HEK293 (cell line): ENCODE results near the gene APRT.

ENCODE experiments used
- ZNF16 ChIP-seq: fragments of 450-650 bp; formaldehyde crosslinking; IDR thresholded peaks from 2 replicates; pipeline ENCODE4 v1.5.1; 2016; ENCODE audit warnings: low read depth, missing biosample characterization, missing genetic modification characterization
- ZNF223 ChIP-seq: fragments of 450-650 bp; formaldehyde crosslinking; IDR thresholded peaks from 2 replicates; pipeline ENCODE4 v1.5.1; 2016; ENCODE audit warnings: missing biosample characterization, missing genetic modification characterization
- ZNF24 ChIP-seq: fragments of 450-650 bp; formaldehyde crosslinking; IDR thresholded peaks from 2 replicates; pipeline ENCODE4 v1.5.1; 2016; ENCODE audit warnings: missing biosample characterization, missing genetic modification characterization
- TF ChIP-seq, protein P1 (sequence below): fragments of 450-650 bp; formaldehyde crosslinking; IDR thresholded peaks from 2 replicates; pipeline ENCODE4 v1.5.1; 2016; ENCODE audit warnings: missing biosample characterization, missing genetic modification characterization
- TF ChIP-seq, protein P2 (sequence below): fragments of 450-650 bp; IDR thresholded peaks from 2 replicates; pipeline ENCODE4 v1.5.1; 2018; ENCODE audit warnings: missing biosample characterization, missing genetic modification characterization
- TF ChIP-seq, protein P3 (sequence below): fragments of 450-650 bp; formaldehyde crosslinking; IDR thresholded peaks from 2 replicates; pipeline ENCODE4 v1.5.1; 2016; ENCODE audit warnings: missing biosample characterization, missing genetic modification characterization, borderline replicate concordance

DNA sequence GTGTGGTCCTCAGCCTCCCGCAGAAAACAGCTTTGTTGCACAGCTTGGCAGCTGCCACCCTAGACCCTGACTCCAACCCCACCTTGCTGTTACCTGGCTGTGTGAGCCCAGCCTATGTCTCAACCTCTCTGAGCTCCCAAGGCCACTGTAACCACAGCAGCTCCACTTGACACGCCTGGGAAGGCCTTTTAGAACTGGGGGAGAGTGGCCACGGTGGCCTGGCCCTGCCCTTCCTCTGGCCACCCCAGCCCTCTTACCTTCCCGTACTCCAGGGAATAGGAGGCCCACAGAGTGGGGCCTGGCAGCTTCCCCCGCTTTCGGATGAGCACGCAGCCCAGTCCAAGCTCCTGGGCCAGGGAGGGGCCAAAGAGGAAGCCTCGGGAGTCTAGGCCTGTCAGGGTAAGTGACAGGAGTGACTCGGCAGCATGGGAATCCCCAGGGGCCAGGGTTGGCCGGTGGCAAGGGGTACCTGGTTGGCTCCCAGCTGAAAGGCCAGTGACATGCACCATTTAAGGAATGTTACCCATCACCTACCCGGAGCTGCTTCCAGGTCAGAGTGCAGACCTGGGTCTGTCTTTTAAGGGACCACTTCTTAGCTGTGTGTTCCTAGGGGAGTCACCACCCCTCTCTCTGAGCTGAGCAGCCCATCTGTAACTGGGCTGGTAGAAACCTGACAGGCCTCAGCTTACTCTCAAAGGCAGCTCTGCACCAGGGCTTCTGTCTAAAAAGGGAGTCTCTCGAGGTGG is 1.4 kb downstream of the APRT start:
- TF ChIP-seq, protein P1, sequence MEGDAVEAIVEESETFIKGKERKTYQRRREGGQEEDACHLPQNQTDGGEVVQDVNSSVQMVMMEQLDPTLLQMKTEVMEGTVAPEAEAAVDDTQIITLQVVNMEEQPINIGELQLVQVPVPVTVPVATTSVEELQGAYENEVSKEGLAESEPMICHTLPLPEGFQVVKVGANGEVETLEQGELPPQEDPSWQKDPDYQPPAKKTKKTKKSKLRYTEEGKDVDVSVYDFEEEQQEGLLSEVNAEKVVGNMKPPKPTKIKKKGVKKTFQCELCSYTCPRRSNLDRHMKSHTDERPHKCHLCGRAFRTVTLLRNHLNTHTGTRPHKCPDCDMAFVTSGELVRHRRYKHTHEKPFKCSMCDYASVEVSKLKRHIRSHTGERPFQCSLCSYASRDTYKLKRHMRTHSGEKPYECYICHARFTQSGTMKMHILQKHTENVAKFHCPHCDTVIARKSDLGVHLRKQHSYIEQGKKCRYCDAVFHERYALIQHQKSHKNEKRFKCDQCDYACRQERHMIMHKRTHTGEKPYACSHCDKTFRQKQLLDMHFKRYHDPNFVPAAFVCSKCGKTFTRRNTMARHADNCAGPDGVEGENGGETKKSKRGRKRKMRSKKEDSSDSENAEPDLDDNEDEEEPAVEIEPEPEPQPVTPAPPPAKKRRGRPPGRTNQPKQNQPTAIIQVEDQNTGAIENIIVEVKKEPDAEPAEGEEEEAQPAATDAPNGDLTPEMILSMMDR = no peak
- TF ChIP-seq ZNF223 (tag by site-specific recombination) = no peak
- TF ChIP-seq, protein P2, sequence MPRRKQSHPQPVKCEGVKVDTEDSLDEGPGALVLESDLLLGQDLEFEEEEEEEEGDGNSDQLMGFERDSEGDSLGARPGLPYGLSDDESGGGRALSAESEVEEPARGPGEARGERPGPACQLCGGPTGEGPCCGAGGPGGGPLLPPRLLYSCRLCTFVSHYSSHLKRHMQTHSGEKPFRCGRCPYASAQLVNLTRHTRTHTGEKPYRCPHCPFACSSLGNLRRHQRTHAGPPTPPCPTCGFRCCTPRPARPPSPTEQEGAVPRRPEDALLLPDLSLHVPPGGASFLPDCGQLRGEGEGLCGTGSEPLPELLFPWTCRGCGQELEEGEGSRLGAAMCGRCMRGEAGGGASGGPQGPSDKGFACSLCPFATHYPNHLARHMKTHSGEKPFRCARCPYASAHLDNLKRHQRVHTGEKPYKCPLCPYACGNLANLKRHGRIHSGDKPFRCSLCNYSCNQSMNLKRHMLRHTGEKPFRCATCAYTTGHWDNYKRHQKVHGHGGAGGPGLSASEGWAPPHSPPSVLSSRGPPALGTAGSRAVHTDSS (tag by site-specific recombination) = no peak
- no peak for TF ChIP-seq ZNF24 (tag by site-specific recombination)
- TF ChIP-seq ZNF16 = no peak
- TF ChIP-seq, protein P3, sequence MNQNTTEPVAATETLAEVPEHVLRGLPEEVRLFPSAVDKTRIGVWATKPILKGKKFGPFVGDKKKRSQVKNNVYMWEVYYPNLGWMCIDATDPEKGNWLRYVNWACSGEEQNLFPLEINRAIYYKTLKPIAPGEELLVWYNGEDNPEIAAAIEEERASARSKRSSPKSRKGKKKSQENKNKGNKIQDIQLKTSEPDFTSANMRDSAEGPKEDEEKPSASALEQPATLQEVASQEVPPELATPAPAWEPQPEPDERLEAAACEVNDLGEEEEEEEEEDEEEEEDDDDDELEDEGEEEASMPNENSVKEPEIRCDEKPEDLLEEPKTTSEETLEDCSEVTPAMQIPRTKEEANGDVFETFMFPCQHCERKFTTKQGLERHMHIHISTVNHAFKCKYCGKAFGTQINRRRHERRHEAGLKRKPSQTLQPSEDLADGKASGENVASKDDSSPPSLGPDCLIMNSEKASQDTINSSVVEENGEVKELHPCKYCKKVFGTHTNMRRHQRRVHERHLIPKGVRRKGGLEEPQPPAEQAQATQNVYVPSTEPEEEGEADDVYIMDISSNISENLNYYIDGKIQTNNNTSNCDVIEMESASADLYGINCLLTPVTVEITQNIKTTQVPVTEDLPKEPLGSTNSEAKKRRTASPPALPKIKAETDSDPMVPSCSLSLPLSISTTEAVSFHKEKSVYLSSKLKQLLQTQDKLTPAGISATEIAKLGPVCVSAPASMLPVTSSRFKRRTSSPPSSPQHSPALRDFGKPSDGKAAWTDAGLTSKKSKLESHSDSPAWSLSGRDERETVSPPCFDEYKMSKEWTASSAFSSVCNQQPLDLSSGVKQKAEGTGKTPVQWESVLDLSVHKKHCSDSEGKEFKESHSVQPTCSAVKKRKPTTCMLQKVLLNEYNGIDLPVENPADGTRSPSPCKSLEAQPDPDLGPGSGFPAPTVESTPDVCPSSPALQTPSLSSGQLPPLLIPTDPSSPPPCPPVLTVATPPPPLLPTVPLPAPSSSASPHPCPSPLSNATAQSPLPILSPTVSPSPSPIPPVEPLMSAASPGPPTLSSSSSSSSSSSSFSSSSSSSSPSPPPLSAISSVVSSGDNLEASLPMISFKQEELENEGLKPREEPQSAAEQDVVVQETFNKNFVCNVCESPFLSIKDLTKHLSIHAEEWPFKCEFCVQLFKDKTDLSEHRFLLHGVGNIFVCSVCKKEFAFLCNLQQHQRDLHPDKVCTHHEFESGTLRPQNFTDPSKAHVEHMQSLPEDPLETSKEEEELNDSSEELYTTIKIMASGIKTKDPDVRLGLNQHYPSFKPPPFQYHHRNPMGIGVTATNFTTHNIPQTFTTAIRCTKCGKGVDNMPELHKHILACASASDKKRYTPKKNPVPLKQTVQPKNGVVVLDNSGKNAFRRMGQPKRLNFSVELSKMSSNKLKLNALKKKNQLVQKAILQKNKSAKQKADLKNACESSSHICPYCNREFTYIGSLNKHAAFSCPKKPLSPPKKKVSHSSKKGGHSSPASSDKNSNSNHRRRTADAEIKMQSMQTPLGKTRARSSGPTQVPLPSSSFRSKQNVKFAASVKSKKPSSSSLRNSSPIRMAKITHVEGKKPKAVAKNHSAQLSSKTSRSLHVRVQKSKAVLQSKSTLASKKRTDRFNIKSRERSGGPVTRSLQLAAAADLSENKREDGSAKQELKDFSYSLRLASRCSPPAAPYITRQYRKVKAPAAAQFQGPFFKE = 0 out of 2 replicates have a peak, but pooled peaks have one; percentile 67
